Thoracic aorta (tissue), 2 donors: Measurements from ENCODE around the gene MRGPRG. TPM values are rescaled to one million over a fixed set of nuclear protein-coding genes. Genes with fewer than 3 reads are reported as not detected.

Source experiments
- ATAC-seq: fragments of 150-250 bp; one replicate; pipeline ENCODE4 v1.8.0; 2017; ENCODE audit warnings: low read depth; ENCODE audit not compliant: insufficient number of reproducible peaks, low FRiP score
- DNase-seq: peaks from one replicate; pipeline ENCODE4 v3.0.0-alpha.2; 2020; ENCODE audit warnings: low spot score
- H3K27ac ChIP-seq, 2 donors: fragments of 200-600 bp; sonication (generic); 1 replicate in 1 of 2; 2 replicates in 1 of 2; pipeline ENCODE4 v1.5.1; 2016; ENCODE audit warnings: mild to moderate bottlenecking in 2 of 2, moderate library complexity in 2 of 2
- H3K27me3 ChIP-seq: fragments of 200-600 bp; sonication (generic); replicated peaks from 2 replicates; pipeline ENCODE4 v1.6.0; 2016; ENCODE audit warnings: mild to moderate bottlenecking; ENCODE audit not compliant: insufficient read depth
- H3K36me3 ChIP-seq: fragments of 200-600 bp; sonication (generic); one replicate; pipeline ENCODE4 v1.5.1; 2016
- H3K4me1 ChIP-seq, 2 donors: fragments of 200-600 bp; sonication (generic); 1 replicate in 1 of 2; 2 replicates in 1 of 2; pipeline versions ENCODE4 v1.5.1 to v1.6.0; 2016; ENCODE audit warnings: low read depth in 2 of 2, mild to moderate bottlenecking in 1 of 2; ENCODE audit not compliant: control insufficient read depth in 1 of 2
- H3K4me3 ChIP-seq: fragments of 200-600 bp; sonication (generic); 2 replicates; pipeline ENCODE4 v1.5.1; 2016; ENCODE audit warnings: mild to moderate bottlenecking
- H3K9me3 ChIP-seq: fragments of 200-600 bp; sonication (generic); 2 replicates; pipeline ENCODE4 v1.5.1; 2016
- total RNA-seq, 2 donors: library from RNA; depleted of rRNA; stranded (reverse); fragments of >200 nt; gene quantifications; one replicate each; pipeline versions ENCODE4 v1.1.0 to v1.2.3, GENCODE V29; 2016
- TF ChIP-seq, protein P1 (sequence below): fragments of 200-600 bp; sonication (generic); IDR thresholded peaks from one replicate; pipeline ENCODE4 v1.5.1; 2019; ENCODE audit warnings: antibody characterized with exemption

The MRGPRG gene
- total RNA-seq, 2 donors from 2014 or later, result not detected

- Histone ChIP-seq H3K27me3 (no peaks in the 10 kb centered on the region), H3K27ac (no peak overlapping the region), H3K4me1 (peaks cover 5 to 23% of the 10 kb centered on the region in 2 donors), H3K4me3 (no peak overlapping the region), H3K36me3 (no peaks in the 10 kb centered on the region), H3K9me3 (peaks cover 7% of the 10 kb centered on the region)
- ATAC-seq (no peak), DNase-seq (no peak)
- TF ChIP-seq, protein P1, sequence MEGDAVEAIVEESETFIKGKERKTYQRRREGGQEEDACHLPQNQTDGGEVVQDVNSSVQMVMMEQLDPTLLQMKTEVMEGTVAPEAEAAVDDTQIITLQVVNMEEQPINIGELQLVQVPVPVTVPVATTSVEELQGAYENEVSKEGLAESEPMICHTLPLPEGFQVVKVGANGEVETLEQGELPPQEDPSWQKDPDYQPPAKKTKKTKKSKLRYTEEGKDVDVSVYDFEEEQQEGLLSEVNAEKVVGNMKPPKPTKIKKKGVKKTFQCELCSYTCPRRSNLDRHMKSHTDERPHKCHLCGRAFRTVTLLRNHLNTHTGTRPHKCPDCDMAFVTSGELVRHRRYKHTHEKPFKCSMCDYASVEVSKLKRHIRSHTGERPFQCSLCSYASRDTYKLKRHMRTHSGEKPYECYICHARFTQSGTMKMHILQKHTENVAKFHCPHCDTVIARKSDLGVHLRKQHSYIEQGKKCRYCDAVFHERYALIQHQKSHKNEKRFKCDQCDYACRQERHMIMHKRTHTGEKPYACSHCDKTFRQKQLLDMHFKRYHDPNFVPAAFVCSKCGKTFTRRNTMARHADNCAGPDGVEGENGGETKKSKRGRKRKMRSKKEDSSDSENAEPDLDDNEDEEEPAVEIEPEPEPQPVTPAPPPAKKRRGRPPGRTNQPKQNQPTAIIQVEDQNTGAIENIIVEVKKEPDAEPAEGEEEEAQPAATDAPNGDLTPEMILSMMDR, result no peak
Observed at GRCh38 chr11:3207526-3208189, 11.0 kb downstream of the MRGPRG start.

DNA sequence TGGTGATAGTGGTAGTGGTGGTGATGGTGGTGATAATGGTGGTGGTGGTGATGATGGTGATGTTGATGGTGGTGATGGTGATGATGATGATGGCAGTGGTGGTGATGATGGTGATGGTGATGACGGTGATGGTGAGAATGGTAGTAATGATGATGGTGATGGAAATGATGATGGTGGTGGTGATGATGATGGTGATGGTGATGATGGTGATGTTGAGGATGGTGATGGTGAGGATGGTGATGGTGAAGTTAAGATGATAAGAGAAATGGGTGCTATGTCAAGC, 11.8 kb downstream of the MRGPRG start:
- Histone ChIP-seq H3K27ac (no peak overlapping the region), H3K4me3 (no peak overlapping the region), H3K4me1 (peaks cover 5 to 23% of the 10 kb centered on the region in 2 donors), H3K9me3 (peaks cover 7% of the 10 kb centered on the region), H3K36me3 (no peaks in the 10 kb centered on the region), H3K27me3 (no peaks in the 10 kb centered on the region)
- TF ChIP-seq, protein P1, result no peak
- DNase-seq (no peak), ATAC-seq (no peak)

DNA sequence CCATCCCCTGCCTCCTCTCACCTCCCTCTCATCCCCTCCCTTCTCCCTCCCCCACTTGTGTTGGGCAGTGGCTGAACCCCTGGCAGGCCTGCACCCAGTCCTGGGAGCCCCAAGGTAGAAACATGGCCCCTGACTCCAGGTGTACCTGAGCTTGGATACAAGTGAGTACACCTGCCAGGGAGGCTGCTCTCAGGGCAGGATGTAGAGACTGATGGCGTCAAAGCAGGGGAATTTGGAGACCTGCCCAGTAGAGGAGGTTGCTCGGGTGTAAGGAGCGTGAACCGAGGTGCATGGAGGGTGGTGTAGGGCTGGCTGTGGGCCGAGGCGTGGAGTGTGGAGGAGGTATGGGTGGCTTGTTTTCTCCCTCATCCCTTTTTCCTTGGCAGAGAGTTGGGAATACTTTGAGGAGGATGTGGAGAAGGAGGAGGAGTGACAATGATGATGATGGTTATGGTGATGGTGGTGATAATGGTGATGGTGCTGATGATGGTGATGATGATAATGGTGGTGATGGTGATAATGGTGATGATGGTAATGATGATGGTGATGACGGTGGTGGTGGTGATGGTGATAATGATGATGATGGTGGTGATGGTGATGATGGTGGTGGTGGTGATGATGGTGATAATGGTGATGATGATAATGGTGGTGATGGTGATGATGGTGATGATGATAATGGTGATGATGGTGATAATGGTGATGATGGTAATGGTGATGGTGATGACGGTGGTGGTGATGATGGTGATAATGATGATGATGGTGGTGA, 12.3 kb downstream of the MRGPRG start:
- H3K4me1 ChIP-seq, result peaks cover 5 to 23% of the 10 kb centered on the region in 2 donors
- H3K36me3 ChIP-seq, result no peaks in the 10 kb centered on the region
- TF ChIP-seq, protein P1, result no peak
- no peak overlapping the region for H3K4me3 ChIP-seq
- no peak overlapping the region for H3K27ac ChIP-seq
- no peak for ATAC-seq
- peaks cover 1% of the 10 kb centered on the region for H3K9me3 ChIP-seq
- H3K27me3 ChIP-seq, result no peaks in the 10 kb centered on the region
- no peak for DNase-seq

- TF ChIP-seq, protein P1, result no peak
- no peak for ATAC-seq
- Histone ChIP-seq H3K27ac (no peak overlapping the region), H3K4me1 (peaks cover 5 to 23% of the 10 kb centered on the region in 2 donors), H3K27me3 (no peaks in the 10 kb centered on the region), H3K9me3 (no peaks in the 10 kb centered on the region), H3K36me3 (no peaks in the 10 kb centered on the region), H3K4me3 (no peak overlapping the region)
- no peak for DNase-seq
Observed at GRCh38 chr11:3205261-3206155, 13.1 kb downstream of the MRGPRG start.
